Glutamatergic neuron (in vitro differentiated cells): ENCODE measurements around the gene PPDPF. TPM values are rescaled to one million over a fixed set of nuclear protein-coding genes. Genes with fewer than 3 reads are reported as not detected.

Experiments
- DNase-seq: peaks from one replicate; pipeline ENCODE4 v3.0.0; 2022
- H3K27ac Mint-ChIP-seq: one replicate; pipeline ENCODE4 v1.8.0; 2020; ENCODE audit warnings: mild to moderate bottlenecking, mixed read lengths, inconsistent platforms; ENCODE audit not compliant: unreplicated experiment
- H3K27me3 Mint-ChIP-seq: one replicate; pipeline ENCODE4 v1.8.0; 2020; ENCODE audit warnings: mild to moderate bottlenecking, moderate library complexity, mixed read lengths, inconsistent platforms; ENCODE audit not compliant: unreplicated experiment
- H3K36me3 Mint-ChIP-seq: one replicate; pipeline ENCODE4 v1.8.0; 2020; ENCODE audit warnings: mild to moderate bottlenecking, mixed read lengths, inconsistent platforms; ENCODE audit not compliant: unreplicated experiment
- H3K4me1 Mint-ChIP-seq: one replicate; pipeline ENCODE4 v1.8.0; 2020; ENCODE audit warnings: mild to moderate bottlenecking, low read depth, mixed read lengths, inconsistent platforms; ENCODE audit not compliant: unreplicated experiment
- H3K4me3 Mint-ChIP-seq: one replicate; pipeline ENCODE4 v1.8.0; 2020; ENCODE audit warnings: mild to moderate bottlenecking, mixed read lengths, inconsistent platforms; ENCODE audit not compliant: unreplicated experiment
- H3K9me3 Mint-ChIP-seq: one replicate; pipeline ENCODE4 v1.8.0; 2020; ENCODE audit warnings: mild to moderate bottlenecking, moderate library complexity, mixed read lengths, inconsistent platforms; ENCODE audit not compliant: unreplicated experiment
- CTCF ChIP-seq: fragments of 200-600 bp; sonication (generic); IDR thresholded peaks from one replicate; pipeline ENCODE4 v1.5.0; 2021; ENCODE audit not compliant: partially characterized antibody, unreplicated experiment
- total RNA-seq: library from RNA; stranded (reverse); fragmentation: NEBNext Ultra II Directional; extraction: Animal tissue kit (Norgen Biotek cat#: 25700); gene quantifications from one replicate; pipeline ENCODE4 v1.2.1, GENCODE V29; 2021; ENCODE audit not compliant: unreplicated experiment

Gene PPDPF
- total RNA-seq, 1 donor from 2014 or later = 293 TPM

GRCh38 chr20:63522091-63522868 lies 1.7 kb downstream of the PPDPF start:
- no peak for TF ChIP-seq CTCF
- Mint-ChIP-seq H3K36me3 (peaks cover 3% of the 10 kb centered on the region), H3K4me1 (peaks cover 5% of the 10 kb centered on the region), H3K27me3 (peaks cover 18% of the 10 kb centered on the region), H3K9me3 (peaks cover 14% of the 10 kb centered on the region), H3K27ac (peak overlapping the region; percentile 70), H3K4me3 (peak overlapping the region; percentile 91)
- no peak for DNase-seq

GRCh38 chr20:63522981-63523611 lies 2.5 kb downstream of the PPDPF start:
- Mint-ChIP-seq H3K4me3 (no peak overlapping the region), H3K27me3 (peaks cover 14% of the 10 kb centered on the region), H3K4me1 (peaks cover 2% of the 10 kb centered on the region), H3K27ac (no peak overlapping the region), H3K36me3 (peaks cover 3% of the 10 kb centered on the region), H3K9me3 (peaks cover 14% of the 10 kb centered on the region)
- TF ChIP-seq CTCF = no peak
- DNase-seq = peak; percentile 18

- H3K36me3 Mint-ChIP-seq = peaks cover 3% of the 10 kb centered on the region
- H3K4me1 Mint-ChIP-seq = peaks cover 7% of the 10 kb centered on the region
- H3K4me3 Mint-ChIP-seq = no peak overlapping the region
- peaks cover 14% of the 10 kb centered on the region for H3K27me3 Mint-ChIP-seq
- peaks cover 14% of the 10 kb centered on the region for H3K9me3 Mint-ChIP-seq
- TF ChIP-seq CTCF = no peak
- H3K27ac Mint-ChIP-seq = no peak overlapping the region
- no peak for DNase-seq
Measured at GRCh38 chr20:63525185-63525584, 4.6 kb downstream of the PPDPF start.

- TF ChIP-seq CTCF = no peak
- H3K4me1 Mint-ChIP-seq = peaks cover 7% of the 10 kb centered on the region
- no peak overlapping the region for H3K4me3 Mint-ChIP-seq
- DNase-seq = no peak
- peaks cover 14% of the 10 kb centered on the region for H3K27me3 Mint-ChIP-seq
- H3K27ac Mint-ChIP-seq = no peak overlapping the region
- H3K36me3 Mint-ChIP-seq = peaks cover 3% of the 10 kb centered on the region
- peaks cover 14% of the 10 kb centered on the region for H3K9me3 Mint-ChIP-seq
Measured at GRCh38 chr20:63525971-63526370, 5.4 kb downstream of the PPDPF start.

GRCh38 chr20:63527184-63527583 lies 6.6 kb downstream of the PPDPF start:
- no peak for TF ChIP-seq CTCF
- no peak for DNase-seq
- H3K36me3 Mint-ChIP-seq = peaks cover 3% of the 10 kb centered on the region
- no peak overlapping the region for H3K27ac Mint-ChIP-seq
- H3K4me1 Mint-ChIP-seq = peaks cover 11% of the 10 kb centered on the region
- H3K9me3 Mint-ChIP-seq = peaks cover 17% of the 10 kb centered on the region
- no peak overlapping the region for H3K4me3 Mint-ChIP-seq
- peaks cover 17% of the 10 kb centered on the region for H3K27me3 Mint-ChIP-seq
